ENCODE results near the gene CSTF3.
"Not testable (repeated sequence)": the region's sequence is repeated elsewhere in the genome, so short reads cannot be mapped to it uniquely, and the experiment has no call there.

The CSTF3 gene

GRCh38 chr11:33160587-33160986, 693 bp downstream of the CSTF3 start:
- H3K4me3 ChIP-seq (ENCODE audit: low read depth, low read length): peak overlapping the region; percentile 74
- TF ChIP-seq, protein P1, sequence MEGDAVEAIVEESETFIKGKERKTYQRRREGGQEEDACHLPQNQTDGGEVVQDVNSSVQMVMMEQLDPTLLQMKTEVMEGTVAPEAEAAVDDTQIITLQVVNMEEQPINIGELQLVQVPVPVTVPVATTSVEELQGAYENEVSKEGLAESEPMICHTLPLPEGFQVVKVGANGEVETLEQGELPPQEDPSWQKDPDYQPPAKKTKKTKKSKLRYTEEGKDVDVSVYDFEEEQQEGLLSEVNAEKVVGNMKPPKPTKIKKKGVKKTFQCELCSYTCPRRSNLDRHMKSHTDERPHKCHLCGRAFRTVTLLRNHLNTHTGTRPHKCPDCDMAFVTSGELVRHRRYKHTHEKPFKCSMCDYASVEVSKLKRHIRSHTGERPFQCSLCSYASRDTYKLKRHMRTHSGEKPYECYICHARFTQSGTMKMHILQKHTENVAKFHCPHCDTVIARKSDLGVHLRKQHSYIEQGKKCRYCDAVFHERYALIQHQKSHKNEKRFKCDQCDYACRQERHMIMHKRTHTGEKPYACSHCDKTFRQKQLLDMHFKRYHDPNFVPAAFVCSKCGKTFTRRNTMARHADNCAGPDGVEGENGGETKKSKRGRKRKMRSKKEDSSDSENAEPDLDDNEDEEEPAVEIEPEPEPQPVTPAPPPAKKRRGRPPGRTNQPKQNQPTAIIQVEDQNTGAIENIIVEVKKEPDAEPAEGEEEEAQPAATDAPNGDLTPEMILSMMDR (IDR thresholded peaks at IDR 0.05; ENCODE audit: borderline replicate concordance, insufficient read depth, low read depth, low read length): no peak

DNA sequence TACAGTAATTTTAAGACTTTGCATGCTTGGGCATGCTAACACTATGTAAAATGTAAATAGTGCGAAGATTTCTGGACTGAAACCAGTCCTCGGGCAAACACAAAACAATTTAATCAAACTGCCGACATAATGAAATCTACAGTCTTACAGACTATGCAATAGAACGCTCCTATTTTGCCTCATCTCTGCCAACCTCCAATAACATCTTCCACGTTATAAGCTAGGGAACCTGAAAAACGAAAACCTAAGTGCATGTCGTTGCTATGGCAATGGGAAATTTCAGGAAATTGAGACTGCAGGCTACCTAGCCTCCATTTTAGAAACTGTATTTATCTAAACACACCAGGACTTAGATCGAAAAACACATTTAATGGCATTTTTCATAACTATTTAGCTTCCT, 1.1 kb downstream of the CSTF3 start:
- peak overlapping the region; percentile 74 for H3K4me3 ChIP-seq (ENCODE audit: low read depth, low read length)
- TF ChIP-seq, protein P1 (IDR thresholded peaks at IDR 0.05; ENCODE audit: borderline replicate concordance, insufficient read depth, low read depth, low read length): no peak

GRCh38 chr11:33159378-33159867, 1.9 kb downstream of the CSTF3 start:
- H3K4me3 ChIP-seq (ENCODE audit: low read depth, low read length): not testable (repeated sequence)

- H3K4me3 ChIP-seq (ENCODE audit: low read depth, low read length): no peak overlapping the region
- TF ChIP-seq, protein P1 (IDR thresholded peaks at IDR 0.05; ENCODE audit: borderline replicate concordance, insufficient read depth, low read depth, low read length): no peak
Observed at GRCh38 chr11:33158596-33159275, 2.5 kb downstream of the CSTF3 start.

GRCh38 chr11:33157103-33158027, 3.9 kb downstream of the CSTF3 start:
- H3K4me3 ChIP-seq (ENCODE audit: low read depth, low read length): no peak overlapping the region
- TF ChIP-seq, protein P1 (IDR thresholded peaks at IDR 0.05; ENCODE audit: borderline replicate concordance, insufficient read depth, low read depth, low read length): no peak

GRCh38 chr11:33151399-33151798, 9.9 kb downstream of the CSTF3 start:
- TF ChIP-seq, protein P1 (IDR thresholded peaks at IDR 0.05; ENCODE audit: borderline replicate concordance, insufficient read depth, low read depth, low read length): no peak
- no peak overlapping the region for H3K4me3 ChIP-seq (ENCODE audit: low read depth, low read length)

- H3K4me3 ChIP-seq (ENCODE audit: low read depth, low read length): no peak overlapping the region
- TF ChIP-seq, protein P1 (IDR thresholded peaks at IDR 0.05; ENCODE audit: borderline replicate concordance, insufficient read depth, low read depth, low read length): no peak
Observed at GRCh38 chr11:33147559-33147958, 13.7 kb downstream of the CSTF3 start.

Data from GM12875 (cell line).